Peyer's patch (tissue), 4 donors: ENCODE results near the gene AIG1. TPM values are rescaled to one million over a fixed set of nuclear protein-coding genes. Genes with fewer than 3 reads are reported as not detected.

Experiments used
- DNase-seq, 3 donors: peaks; one replicate each; pipeline ENCODE4 v3.0.0-alpha.2; 2017 to 2019
- H3K27ac ChIP-seq, 4 donors: fragments of 200-600 bp; sonication (generic); one replicate each; pipeline ENCODE4 v1.5.1; 2016 to 2019
- H3K27me3 ChIP-seq, 2 donors: fragments of 200-600 bp; sonication (generic); one replicate each; pipeline ENCODE4 v1.5.1; 2019
- H3K36me3 ChIP-seq, 3 donors: fragments of 200-600 bp; sonication (generic); one replicate each; pipeline ENCODE4 v1.5.1; 2016 to 2019
- H3K4me1 ChIP-seq, 4 donors: fragments of 200-600 bp; sonication (generic); one replicate each; pipeline ENCODE4 v1.5.1; 2016 to 2019
- H3K4me3 ChIP-seq, 4 donors: fragments of 200-600 bp; sonication (generic); 1 replicate in 3 of 4; 2 replicates in 1 of 4; pipeline ENCODE4 v1.5.1; 2016 to 2019; ENCODE audit warnings: mild to moderate bottlenecking in 1 of 4
- H3K9me3 ChIP-seq, 4 donors: fragments of 200-600 bp; sonication (generic); one replicate each; pipeline ENCODE4 v1.5.1; 2016 to 2019; ENCODE audit warnings: mild to moderate bottlenecking in 1 of 4
- POLR2A ChIP-seq, 2 donors: fragments of 450-650 bp; IDR thresholded peaks; one replicate each; pipeline ENCODE4 v1.5.1; 2017; ENCODE audit warnings: antibody characterized with exemption in 2 of 2, mild to moderate bottlenecking in 2 of 2, moderate library complexity in 2 of 2
- total RNA-seq, 4 donors: library from RNA; depleted of rRNA; stranded (reverse); fragments of >200 nt; gene quantifications; one replicate each; pipeline ENCODE4 v1.1.0, GENCODE V29; 2016
- TF ChIP-seq, protein P1 (sequence below), 6 experiments: fragments of 450-650 bp in 4 of 6; fragments of 200-600 bp in 2 of 6; sonication (generic) in 1 of 6; IDR thresholded peaks; one replicate each; pipeline ENCODE4 v1.5.1; 2017 to 2019; ENCODE audit warnings: antibody characterized with exemption in 6 of 6, mild to moderate bottlenecking in 3 of 6, moderate library complexity in 1 of 6

Gene AIG1
- total RNA-seq, 4 donors from 2014 or later: 9.1 to 133 (median 84.9) TPM

DNA sequence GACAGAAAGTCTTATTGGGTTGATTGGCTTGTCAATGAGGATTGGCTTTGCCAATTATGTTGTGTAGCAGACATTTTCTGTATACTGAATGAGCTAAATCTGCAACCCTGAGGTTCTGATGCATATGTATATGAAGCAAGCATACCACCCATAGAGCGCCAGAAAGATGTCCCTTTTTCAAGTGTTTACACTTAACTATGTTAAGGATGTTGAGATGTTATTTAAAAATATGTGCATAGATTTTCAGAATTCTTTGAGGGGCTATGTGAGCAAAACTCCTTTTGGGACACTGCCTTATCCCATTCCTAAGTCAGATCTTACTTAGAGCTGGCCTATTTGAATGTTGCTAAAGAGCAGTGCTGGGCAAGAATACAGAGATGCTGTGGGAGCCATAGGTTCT is 1.9 kb downstream of the AIG1 start:
- TF ChIP-seq, protein P1, sequence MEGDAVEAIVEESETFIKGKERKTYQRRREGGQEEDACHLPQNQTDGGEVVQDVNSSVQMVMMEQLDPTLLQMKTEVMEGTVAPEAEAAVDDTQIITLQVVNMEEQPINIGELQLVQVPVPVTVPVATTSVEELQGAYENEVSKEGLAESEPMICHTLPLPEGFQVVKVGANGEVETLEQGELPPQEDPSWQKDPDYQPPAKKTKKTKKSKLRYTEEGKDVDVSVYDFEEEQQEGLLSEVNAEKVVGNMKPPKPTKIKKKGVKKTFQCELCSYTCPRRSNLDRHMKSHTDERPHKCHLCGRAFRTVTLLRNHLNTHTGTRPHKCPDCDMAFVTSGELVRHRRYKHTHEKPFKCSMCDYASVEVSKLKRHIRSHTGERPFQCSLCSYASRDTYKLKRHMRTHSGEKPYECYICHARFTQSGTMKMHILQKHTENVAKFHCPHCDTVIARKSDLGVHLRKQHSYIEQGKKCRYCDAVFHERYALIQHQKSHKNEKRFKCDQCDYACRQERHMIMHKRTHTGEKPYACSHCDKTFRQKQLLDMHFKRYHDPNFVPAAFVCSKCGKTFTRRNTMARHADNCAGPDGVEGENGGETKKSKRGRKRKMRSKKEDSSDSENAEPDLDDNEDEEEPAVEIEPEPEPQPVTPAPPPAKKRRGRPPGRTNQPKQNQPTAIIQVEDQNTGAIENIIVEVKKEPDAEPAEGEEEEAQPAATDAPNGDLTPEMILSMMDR (IDR thresholded peaks at IDR 0.05): no peak
- no peak for TF ChIP-seq POLR2A (IDR thresholded peaks at IDR 0.05)
- no peaks in the 10 kb centered on the region for H3K27me3 ChIP-seq
- H3K36me3 ChIP-seq: no peaks in the 10 kb centered on the region
- DNase-seq: no peak
- peaks cover 0 to 28% (median 4%) of the 10 kb centered on the region in 4 donors for H3K4me1 ChIP-seq
- H3K9me3 ChIP-seq: no peaks in the 10 kb centered on the region
- no peak overlapping the region for H3K4me3 ChIP-seq
- peak overlapping the region in 1 of 4 donors; percentile 96 for H3K27ac ChIP-seq

- Histone ChIP-seq H3K27ac (peak overlapping the region in 1 of 4 donors; percentile 5), H3K9me3 (no peaks in the 10 kb centered on the region), H3K4me3 (no peak overlapping the region), H3K36me3 (no peaks in the 10 kb centered on the region), H3K4me1 (peaks cover 0 to 28% (median 4%) of the 10 kb centered on the region in 4 donors), H3K27me3 (no peaks in the 10 kb centered on the region)
- TF ChIP-seq, protein P1 (IDR thresholded peaks at IDR 0.05): no peak
- no peak for DNase-seq
Observed at GRCh38 chr6:143063631-143064030, 2.9 kb downstream of the AIG1 start.

- H3K27me3 ChIP-seq: no peaks in the 10 kb centered on the region
- H3K27ac ChIP-seq: peak overlapping the region in 1 of 4 donors; percentile 5
- peaks cover 0 to 28% (median 4%) of the 10 kb centered on the region in 4 donors for H3K4me1 ChIP-seq
- H3K4me3 ChIP-seq: no peak overlapping the region
- no peak for TF ChIP-seq POLR2A (IDR thresholded peaks at IDR 0.05)
- TF ChIP-seq, protein P1 (IDR thresholded peaks at IDR 0.05): peak in 1 of 6 experiments; percentile 9
- H3K36me3 ChIP-seq: no peaks in the 10 kb centered on the region
- no peak for DNase-seq
- H3K9me3 ChIP-seq: no peaks in the 10 kb centered on the region
Observed at GRCh38 chr6:143064271-143064670, 3.6 kb downstream of the AIG1 start.

DNA sequence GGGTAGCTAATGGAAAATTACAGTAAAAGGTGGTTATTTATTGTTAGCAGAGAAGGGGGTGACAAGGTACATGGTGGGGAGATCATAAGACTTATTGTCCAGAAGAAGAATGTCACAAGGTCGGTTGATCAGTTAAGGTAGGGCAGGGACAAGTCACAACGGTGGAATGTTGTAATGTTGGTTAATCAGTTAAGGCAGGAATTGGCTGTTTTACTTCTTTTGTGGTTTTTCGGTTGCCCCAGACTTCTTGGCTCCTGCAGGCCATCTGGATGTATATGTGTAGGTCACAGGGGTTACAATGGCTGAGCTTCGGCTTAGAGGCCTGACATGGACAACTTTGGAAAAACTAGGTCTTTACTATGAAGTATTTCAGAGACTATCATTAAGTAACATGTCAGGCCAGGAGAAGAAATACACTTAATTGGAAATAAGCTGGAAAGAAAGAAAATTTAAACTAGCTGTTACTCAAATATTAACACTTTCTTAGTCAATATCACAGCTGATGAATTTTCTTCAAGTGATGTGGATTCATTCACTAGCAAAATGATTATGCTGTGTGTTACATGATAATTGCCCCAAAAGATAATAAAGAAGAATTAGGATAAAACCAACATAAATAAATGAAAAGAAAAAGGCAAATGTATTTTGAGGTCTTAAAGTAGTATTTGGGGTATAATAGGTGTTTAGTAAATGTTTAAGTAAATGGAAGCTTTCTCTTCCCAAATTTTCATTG is 4.4 kb downstream of the AIG1 start:
- no peak for TF ChIP-seq POLR2A (IDR thresholded peaks at IDR 0.05)
- TF ChIP-seq, protein P1 (IDR thresholded peaks at IDR 0.05): no peak
- H3K36me3 ChIP-seq: no peaks in the 10 kb centered on the region

GRCh38 chr6:143068001-143068400 is 7.3 kb downstream of the AIG1 start:
- DNase-seq: no peak
- H3K4me1 ChIP-seq: peaks cover 0 to 11% (median 0%) of the 10 kb centered on the region in 4 donors
- no peaks in the 10 kb centered on the region for H3K36me3 ChIP-seq
- H3K27me3 ChIP-seq: no peaks in the 10 kb centered on the region
- no peaks in the 10 kb centered on the region for H3K9me3 ChIP-seq
- TF ChIP-seq POLR2A (IDR thresholded peaks at IDR 0.05): no peak
- TF ChIP-seq, protein P1 (IDR thresholded peaks at IDR 0.05): no peak
- H3K4me3 ChIP-seq: no peak overlapping the region
- no peak overlapping the region for H3K27ac ChIP-seq

More for the DNA sequence above, 4.4 kb downstream of the AIG1 start:
- Histone ChIP-seq H3K27me3 (no peaks in the 10 kb centered on the region), H3K9me3 (no peaks in the 10 kb centered on the region), H3K4me1 (peaks cover 0 to 23% (median 2%) of the 10 kb centered on the region in 4 donors), H3K27ac (no peak overlapping the region), H3K4me3 (no peak overlapping the region)
- no peak for DNase-seq
